HG03095 (cell line): ENCODE measurements around the gene SMOC2.
"Not testable (repeated sequence)": the region's sequence is repeated elsewhere in the genome, so short reads cannot be mapped to it uniquely, and the experiment has no call there.

Experiments
- ATAC-seq: cut with Tn5 transposase; IDR thresholded peaks from one replicate; pipeline ENCODE4 v1.9.1; 2021; ENCODE audit warnings: moderate library complexity; ENCODE audit not compliant: unreplicated experiment

Gene SMOC2

DNA sequence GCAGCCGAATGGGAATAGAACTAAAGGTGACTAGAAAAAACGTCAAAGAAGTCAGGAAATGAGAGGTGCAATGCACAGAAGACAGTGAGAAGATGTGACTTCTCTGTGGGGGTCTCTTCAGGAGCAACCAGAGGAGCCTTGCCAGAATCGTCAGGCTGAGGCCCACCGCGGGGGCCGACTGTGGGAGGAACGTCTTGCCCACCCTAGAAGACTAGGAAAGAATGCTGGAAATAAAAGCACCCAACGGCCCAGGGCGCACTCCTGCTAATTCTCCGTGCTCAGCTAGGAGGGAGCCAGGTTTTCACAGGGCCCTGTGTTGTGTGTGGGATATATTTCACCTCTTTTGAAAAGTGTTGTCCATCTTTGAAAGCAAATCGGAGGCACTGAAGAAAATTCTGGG is 129.2 kb downstream of the SMOC2 start:
- no peak for ATAC-seq

DNA sequence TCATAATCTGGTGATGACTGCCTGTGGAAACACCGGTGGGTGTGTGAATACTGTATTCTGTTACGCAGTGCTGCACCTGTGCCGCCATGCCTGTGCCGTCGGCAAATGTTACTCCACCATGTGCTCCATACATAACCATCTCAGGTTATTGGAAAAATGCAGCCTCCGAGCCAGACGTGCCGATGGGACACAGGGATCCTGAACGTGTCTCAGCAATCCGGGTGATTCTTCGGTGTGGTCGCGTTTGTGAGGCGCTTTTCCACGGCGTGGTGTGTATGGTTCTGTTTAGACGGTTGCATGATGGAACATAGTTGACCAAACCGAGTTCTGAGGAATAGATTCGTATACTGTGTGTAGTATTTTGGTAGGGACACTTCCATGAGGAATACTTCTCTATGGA is 130.3 kb downstream of the SMOC2 start:
- ATAC-seq: no peak

- ATAC-seq: not testable (repeated sequence)
These were observed 132.4 kb downstream of the SMOC2 start for GRCh38 chr6:168573276-168573835.

- no peak for ATAC-seq
These were observed 133.2 kb downstream of the SMOC2 start for GRCh38 chr6:168574075-168574698.

GRCh38 chr6:168574699-168575195 is 133.8 kb downstream of the SMOC2 start:
- no peak for ATAC-seq

DNA sequence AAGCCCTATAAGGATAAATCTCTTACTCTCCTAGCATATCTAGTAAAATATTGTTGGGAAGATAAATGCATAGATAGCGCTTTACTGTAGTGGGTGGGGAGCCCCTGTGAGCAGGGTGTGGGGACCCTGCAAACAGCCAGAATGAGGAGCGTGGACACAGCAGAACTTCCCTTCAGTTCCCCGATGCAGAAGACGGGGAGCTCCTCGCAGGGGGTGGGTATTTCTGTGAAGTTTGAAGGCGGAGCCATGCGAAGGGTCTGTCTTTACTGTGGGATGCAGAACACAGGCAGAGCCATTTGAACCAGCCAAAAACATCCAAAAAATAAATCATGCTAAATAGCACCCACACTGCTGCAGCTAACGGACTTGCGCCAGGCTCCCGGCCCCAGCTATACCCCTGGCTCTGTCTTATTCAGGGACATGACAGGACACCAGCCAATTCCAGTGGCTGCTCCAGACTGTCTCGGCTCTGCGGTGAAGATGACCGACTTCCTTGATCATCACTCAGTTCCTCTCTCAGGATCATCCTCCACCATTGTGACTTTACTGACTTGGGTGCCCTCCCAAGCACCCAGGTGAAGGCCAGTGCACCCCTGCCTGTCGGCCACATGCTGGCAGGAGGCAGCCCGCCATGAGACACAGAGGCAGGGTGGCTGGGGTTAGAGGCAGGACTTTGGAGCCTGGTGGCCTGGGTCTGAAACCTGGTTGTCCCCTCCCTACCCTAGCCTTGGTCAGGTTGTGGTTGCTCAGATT is 134.5 kb downstream of the SMOC2 start:
- ATAC-seq: no peak

DNA sequence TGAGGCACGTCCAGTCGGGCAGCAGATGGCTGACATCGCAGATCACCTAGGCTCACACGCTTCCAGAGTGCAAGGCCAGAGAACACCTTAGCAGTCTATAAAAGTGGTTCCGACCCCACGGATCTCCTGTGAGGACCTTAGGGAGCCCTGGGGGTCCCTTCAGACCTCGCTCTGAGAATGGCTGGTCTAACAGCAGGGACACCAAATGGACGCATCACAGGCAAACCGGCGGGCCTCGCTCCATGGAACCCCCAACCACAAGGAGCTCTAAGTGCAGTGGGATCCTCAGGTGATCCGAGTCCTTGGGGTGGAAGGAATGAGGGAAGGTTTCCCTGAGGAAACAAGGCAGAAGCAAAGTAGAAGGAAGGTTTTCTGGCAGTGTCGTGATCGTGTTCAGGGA is 135.4 kb downstream of the SMOC2 start:
- no peak for ATAC-seq

DNA sequence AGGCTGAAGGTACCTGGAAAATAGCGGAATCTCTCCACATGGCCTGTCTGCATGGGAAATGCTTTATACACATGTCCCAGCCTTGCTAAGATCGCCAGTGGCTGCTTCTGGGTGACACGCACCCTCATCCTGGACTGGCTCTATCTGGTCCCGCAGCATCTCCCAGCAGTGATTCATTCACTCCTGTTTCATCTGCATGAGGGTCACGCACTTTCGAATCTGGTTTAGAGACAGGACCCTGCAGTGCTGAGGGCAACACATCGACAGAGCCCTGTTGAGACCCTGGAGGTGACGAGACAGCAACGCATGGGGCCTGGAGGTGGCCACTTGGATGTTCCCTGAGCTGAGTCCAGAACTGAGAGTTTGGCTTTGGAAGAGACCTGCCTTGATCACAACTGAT is 136.5 kb downstream of the SMOC2 start:
- no peak for ATAC-seq

GRCh38 chr6:168578036-168578435 is 137.1 kb downstream of the SMOC2 start:
- ATAC-seq: no peak

- ATAC-seq: no peak
These were observed 140.3 kb downstream of the SMOC2 start for GRCh38 chr6:168581236-168581635.

- no peak for ATAC-seq
These were observed 140.7 kb downstream of the SMOC2 start for GRCh38 chr6:168581706-168582105.

GRCh38 chr6:168582571-168582981 is 141.6 kb downstream of the SMOC2 start:
- ATAC-seq: no peak

DNA sequence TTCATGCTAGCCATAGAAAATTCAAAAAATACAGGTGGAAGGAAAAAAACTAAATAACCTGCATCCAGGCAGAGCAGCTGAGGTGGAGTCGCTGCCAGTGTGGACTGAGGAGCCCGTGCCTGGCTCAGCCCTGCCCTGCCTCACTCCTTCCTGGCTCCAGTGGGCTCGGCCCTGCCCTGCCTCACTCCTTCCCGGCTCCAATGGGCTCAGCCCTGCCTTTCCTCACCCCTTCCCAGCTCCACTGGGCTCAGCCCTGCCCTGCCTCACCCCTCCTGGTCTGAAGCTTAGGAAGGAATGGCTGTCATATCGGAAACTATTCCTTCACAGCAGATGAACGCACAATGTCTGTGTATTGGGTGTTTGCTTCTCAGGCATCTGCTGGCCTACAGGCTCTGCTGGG is 142.1 kb downstream of the SMOC2 start:
- no peak for ATAC-seq

GRCh38 chr6:168583821-168584220 is 142.8 kb downstream of the SMOC2 start:
- ATAC-seq: no peak

DNA sequence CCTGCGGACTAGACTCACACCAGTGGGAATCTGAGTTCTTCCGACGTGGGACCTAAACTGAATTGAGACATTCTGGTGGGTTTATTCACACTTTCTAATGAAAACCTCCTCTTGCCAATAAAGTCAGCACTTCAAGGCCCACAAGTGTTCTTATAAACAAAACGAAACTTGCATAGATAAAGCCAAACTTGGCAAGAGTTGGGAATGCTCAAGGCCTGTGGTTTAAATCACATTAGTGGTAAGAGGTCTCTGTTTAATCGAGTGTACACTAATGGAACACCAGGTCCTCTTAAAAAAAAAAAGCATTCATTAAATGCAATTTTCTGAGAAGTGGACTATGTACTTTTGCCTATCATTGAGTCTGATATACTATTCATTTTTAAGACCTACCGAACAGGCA is 143.3 kb downstream of the SMOC2 start:
- ATAC-seq: no peak

DNA sequence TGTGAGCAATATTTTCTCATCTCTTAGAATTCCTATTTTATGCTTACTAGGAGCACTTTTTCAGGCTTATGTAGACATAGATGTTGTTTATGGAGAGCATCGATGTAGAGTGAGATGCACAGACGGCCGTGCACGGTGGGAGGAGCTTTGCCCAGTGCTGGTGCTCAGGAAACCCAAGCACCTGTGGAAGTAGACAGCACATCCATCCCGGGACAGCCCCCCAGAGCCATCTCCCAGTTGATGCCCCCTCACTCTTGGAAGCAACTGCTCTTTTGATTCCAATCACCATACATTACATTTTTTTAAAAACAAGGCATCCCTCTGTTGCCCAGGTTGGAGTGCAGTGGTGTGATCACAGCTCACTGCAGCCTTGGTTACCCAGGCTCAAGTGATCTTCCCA is 143.7 kb downstream of the SMOC2 start:
- ATAC-seq: no peak

DNA sequence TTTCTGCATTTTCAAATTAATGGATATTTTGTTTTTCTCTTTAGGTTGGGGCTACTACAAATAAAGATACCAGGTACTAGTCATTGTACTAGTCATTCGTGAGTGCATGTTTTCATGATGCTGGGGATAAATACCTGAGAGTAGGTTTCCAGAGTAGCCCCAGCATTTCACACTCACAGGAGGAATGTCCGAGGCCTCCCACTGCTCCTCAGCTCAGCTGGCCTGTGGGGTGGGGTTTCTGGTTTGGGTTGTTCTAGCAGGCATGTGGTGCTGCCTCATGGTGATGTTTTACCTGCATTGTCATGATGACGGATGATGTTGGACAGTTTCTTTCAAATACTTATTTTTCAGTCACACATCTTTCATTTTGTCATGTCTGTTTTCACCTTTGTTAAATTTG is 144.5 kb downstream of the SMOC2 start:
- no peak for ATAC-seq

DNA sequence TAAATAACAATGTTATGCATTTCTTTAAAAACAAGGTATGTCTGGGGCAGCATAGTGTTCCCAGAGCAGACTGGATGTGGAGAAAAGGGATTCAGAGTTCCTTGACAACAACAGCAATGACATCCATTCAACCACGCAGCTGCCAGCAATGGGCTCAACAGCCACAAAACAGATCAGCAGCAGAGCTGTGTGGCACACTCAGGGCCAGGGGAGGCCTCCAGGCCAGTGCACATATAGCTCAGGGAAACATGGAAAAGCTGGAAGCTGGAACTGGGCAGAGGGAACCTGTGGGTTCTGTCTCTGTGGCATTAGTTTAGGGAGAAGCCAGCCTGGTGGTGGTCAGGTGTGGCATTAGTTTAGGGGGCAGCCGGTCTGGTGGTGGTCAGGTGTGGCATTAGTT is 148.3 kb downstream of the SMOC2 start:
- no peak for ATAC-seq

GRCh38 chr6:168590406-168590805 is 149.4 kb downstream of the SMOC2 start:
- ATAC-seq: no peak

DNA sequence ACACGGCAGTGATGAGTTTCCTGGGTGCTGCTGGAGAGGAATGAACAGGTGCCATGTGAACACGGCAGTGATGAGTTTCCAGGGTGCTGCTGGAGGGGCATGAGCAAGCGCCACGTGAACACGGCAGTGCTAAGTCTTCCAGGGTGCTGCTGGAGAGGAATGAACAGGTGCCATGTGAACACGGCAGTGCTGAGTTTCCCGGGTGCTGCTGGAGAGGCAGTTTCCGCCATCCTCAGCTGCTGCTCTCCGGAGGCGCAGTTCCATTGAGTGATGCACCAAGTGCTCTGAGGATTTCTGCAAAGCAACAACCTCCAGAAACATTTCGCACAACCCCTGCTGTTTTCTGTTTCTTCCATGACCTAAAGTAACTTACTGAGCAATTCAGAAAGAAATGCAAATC is 155.4 kb downstream of the SMOC2 start:
- ATAC-seq: no peak

- ATAC-seq: no peak
These were observed 156.5 kb downstream of the SMOC2 start for GRCh38 chr6:168597471-168597875.
